ENCODE measurements around the gene VCPKMT.

GRCh38 chr14:50084666-50085065, 31.7 kb downstream of the VCPKMT start:
- TF ChIP-seq CTCF (IDR thresholded peaks at IDR 0.05) (no peak), POLR2A (IDR thresholded peaks at IDR 0.05) (no peak)
